Measurements from ENCODE around the gene ALK.

The ALK gene

GRCh38 chr2:29236074-29236473, 685.3 kb downstream of the ALK start:
- ATAC-seq (ENCODE audit: insufficient read depth, low read depth), result no peak
- Histone ChIP-seq H3K27me3 (ENCODE audit: insufficient read depth, low read length, poor library complexity) (peaks cover 9% of the 10 kb centered on the region), H3K4me2 (ENCODE audit: insufficient read depth, low read length) (no peak overlapping the region)

GRCh38 chr2:29235411-29235810, 686.0 kb downstream of the ALK start:
- H3K36me3 ChIP-seq (ENCODE audit: insufficient read depth, low read length), result no peaks in the 10 kb centered on the region
- no peak overlapping the region for H3K27ac ChIP-seq (ENCODE audit: low read length)
- DNase-seq, result no peak
- H2AFZ ChIP-seq (ENCODE audit: low read depth, low read length), result no peak overlapping the region
- ATAC-seq (ENCODE audit: insufficient read depth, low read depth), result no peak
- no peaks in the 10 kb centered on the region for H3K9me3 ChIP-seq (ENCODE audit: insufficient read depth, low read length, severe bottlenecking)
- H3K27me3 ChIP-seq (ENCODE audit: insufficient read depth, low read length, poor library complexity), result peaks cover 9% of the 10 kb centered on the region
- H3K9ac ChIP-seq (ENCODE audit: low read depth, low read length), result no peak overlapping the region
- no peaks in the 10 kb centered on the region for H3K4me1 ChIP-seq (ENCODE audit: insufficient read depth, low read length)
- H3K79me2 ChIP-seq (ENCODE audit: insufficient read depth, low read length), result no peaks in the 10 kb centered on the region
- H4K20me1 ChIP-seq (ENCODE audit: insufficient read depth, low read length), result no peaks in the 10 kb centered on the region
- TF ChIP-seq CTCF (IDR thresholded peaks at IDR 0.05; ENCODE audit: borderline replicate concordance, extremely low read depth, low read length, poor library complexity, severe bottlenecking), result no peak
- TF ChIP-seq EZH2 (IDR thresholded peaks at IDR 0.05; ENCODE audit: borderline replicate concordance, low read depth, low read length, severe bottlenecking), result no peak
- no peak overlapping the region for H3K4me2 ChIP-seq (ENCODE audit: insufficient read depth, low read length)
- no peak overlapping the region for H3K4me3 ChIP-seq (ENCODE audit: low read depth in 1 of 2, low read length in 2 of 2)

More at GRCh38 chr2:29236074-29236473, 685.3 kb downstream of the ALK start:
- no peaks in the 10 kb centered on the region for H3K79me2 ChIP-seq (ENCODE audit: insufficient read depth, low read length)
- H3K36me3 ChIP-seq (ENCODE audit: insufficient read depth, low read length), result no peaks in the 10 kb centered on the region
- H3K4me3 ChIP-seq (ENCODE audit: low read depth in 1 of 2, low read length in 2 of 2), result no peak overlapping the region
- no peak for TF ChIP-seq EZH2 (IDR thresholded peaks at IDR 0.05; ENCODE audit: borderline replicate concordance, low read depth, low read length, severe bottlenecking)
- no peak for TF ChIP-seq CTCF (IDR thresholded peaks at IDR 0.05; ENCODE audit: borderline replicate concordance, extremely low read depth, low read length, poor library complexity, severe bottlenecking)
- H3K4me1 ChIP-seq (ENCODE audit: insufficient read depth, low read length), result no peaks in the 10 kb centered on the region
- DNase-seq, result no peak
- no peak overlapping the region for H2AFZ ChIP-seq (ENCODE audit: low read depth, low read length)
- H3K9ac ChIP-seq (ENCODE audit: low read depth, low read length), result no peak overlapping the region
- no peaks in the 10 kb centered on the region for H3K9me3 ChIP-seq (ENCODE audit: insufficient read depth, low read length, severe bottlenecking)
- H4K20me1 ChIP-seq (ENCODE audit: insufficient read depth, low read length), result no peaks in the 10 kb centered on the region
- no peak overlapping the region for H3K27ac ChIP-seq (ENCODE audit: low read length)

GRCh38 chr2:29233428-29233827, 688.0 kb downstream of the ALK start:
- no peak for TF ChIP-seq CTCF (IDR thresholded peaks at IDR 0.05; ENCODE audit: borderline replicate concordance, extremely low read depth, low read length, poor library complexity, severe bottlenecking)
- no peak for TF ChIP-seq EZH2 (IDR thresholded peaks at IDR 0.05; ENCODE audit: borderline replicate concordance, low read depth, low read length, severe bottlenecking)
- H4K20me1 ChIP-seq (ENCODE audit: insufficient read depth, low read length), result peaks cover 5% of the 10 kb centered on the region; the same call in 1 of the 2 replicates
- no peak overlapping the region for H3K4me2 ChIP-seq (ENCODE audit: insufficient read depth, low read length)
- no peak overlapping the region for H3K9ac ChIP-seq (ENCODE audit: low read depth, low read length)
- no peak for ATAC-seq (ENCODE audit: insufficient read depth, low read depth)
- H3K27ac ChIP-seq (ENCODE audit: low read length), result no peak overlapping the region
- no peaks in the 10 kb centered on the region for H3K4me1 ChIP-seq (ENCODE audit: insufficient read depth, low read length)
- peaks cover 9% of the 10 kb centered on the region for H3K27me3 ChIP-seq (ENCODE audit: insufficient read depth, low read length, poor library complexity)
- no peak overlapping the region for H3K4me3 ChIP-seq (ENCODE audit: low read depth in 1 of 2, low read length in 2 of 2)
- no peak overlapping the region for H2AFZ ChIP-seq (ENCODE audit: low read depth, low read length)
- H3K36me3 ChIP-seq (ENCODE audit: insufficient read depth, low read length), result no peaks in the 10 kb centered on the region
- no peaks in the 10 kb centered on the region for H3K79me2 ChIP-seq (ENCODE audit: insufficient read depth, low read length)
- H3K9me3 ChIP-seq (ENCODE audit: insufficient read depth, low read length, severe bottlenecking), result no peaks in the 10 kb centered on the region
- no peak for DNase-seq

GRCh38 chr2:29232041-29232440, 689.3 kb downstream of the ALK start:
- ATAC-seq (ENCODE audit: insufficient read depth, low read depth), result no peak
- TF ChIP-seq EZH2 (IDR thresholded peaks at IDR 0.05; ENCODE audit: borderline replicate concordance, low read depth, low read length, severe bottlenecking), result no peak
- TF ChIP-seq CTCF (IDR thresholded peaks at IDR 0.05; ENCODE audit: borderline replicate concordance, extremely low read depth, low read length, poor library complexity, severe bottlenecking), result no peak
- Histone ChIP-seq H3K79me2 (ENCODE audit: insufficient read depth, low read length) (no peaks in the 10 kb centered on the region), H3K27ac (ENCODE audit: low read length) (no peak overlapping the region), H3K27me3 (ENCODE audit: insufficient read depth, low read length, poor library complexity) (peaks cover 9% of the 10 kb centered on the region), H3K4me3 (ENCODE audit: low read depth in 1 of 2, low read length in 2 of 2) (no peak overlapping the region), H2AFZ (ENCODE audit: low read depth, low read length) (no peak overlapping the region), H3K36me3 (ENCODE audit: insufficient read depth, low read length) (no peaks in the 10 kb centered on the region), H3K4me1 (ENCODE audit: insufficient read depth, low read length) (no peaks in the 10 kb centered on the region), H3K9me3 (ENCODE audit: insufficient read depth, low read length, severe bottlenecking) (no peaks in the 10 kb centered on the region), H4K20me1 (ENCODE audit: insufficient read depth, low read length) (peaks cover 5% of the 10 kb centered on the region; the same call in 1 of the 2 replicates), H3K9ac (ENCODE audit: low read depth, low read length) (no peak overlapping the region), H3K4me2 (ENCODE audit: insufficient read depth, low read length) (no peak overlapping the region)
- no peak for DNase-seq

All from DND-41 (cell line).